WTC11 (cell line): ENCODE data around the gene NADK2.

Experiments used
- CTCF ChIP-seq: fragments of 200-600 bp; IDR thresholded peaks from 2 replicates; pipeline ENCODE4 v1.8.0; 2022; ENCODE audit warnings: antibody characterized with exemption
- FOXK1 ChIP-seq: sonication (generic); formaldehyde crosslinking; IDR thresholded peaks from 2 replicates; pipeline ENCODE4 v1.8.0; 2022; ENCODE audit warnings: mild to moderate bottlenecking, moderate library complexity, missing genetic modification reagents
- SP1 ChIP-seq: sonication (generic); formaldehyde crosslinking; conservative IDR thresholded peaks from 2 replicates; pipeline ENCODE4 v1.8.1; 2022; ENCODE audit warnings: missing genetic modification reagents
- TF ChIP-seq, protein P1 (sequence below): sonication (generic); formaldehyde crosslinking; IDR thresholded peaks from 2 replicates; pipeline ENCODE4 v1.8.0; 2022; ENCODE audit warnings: mild to moderate bottlenecking, missing genetic modification reagents

DNA sequence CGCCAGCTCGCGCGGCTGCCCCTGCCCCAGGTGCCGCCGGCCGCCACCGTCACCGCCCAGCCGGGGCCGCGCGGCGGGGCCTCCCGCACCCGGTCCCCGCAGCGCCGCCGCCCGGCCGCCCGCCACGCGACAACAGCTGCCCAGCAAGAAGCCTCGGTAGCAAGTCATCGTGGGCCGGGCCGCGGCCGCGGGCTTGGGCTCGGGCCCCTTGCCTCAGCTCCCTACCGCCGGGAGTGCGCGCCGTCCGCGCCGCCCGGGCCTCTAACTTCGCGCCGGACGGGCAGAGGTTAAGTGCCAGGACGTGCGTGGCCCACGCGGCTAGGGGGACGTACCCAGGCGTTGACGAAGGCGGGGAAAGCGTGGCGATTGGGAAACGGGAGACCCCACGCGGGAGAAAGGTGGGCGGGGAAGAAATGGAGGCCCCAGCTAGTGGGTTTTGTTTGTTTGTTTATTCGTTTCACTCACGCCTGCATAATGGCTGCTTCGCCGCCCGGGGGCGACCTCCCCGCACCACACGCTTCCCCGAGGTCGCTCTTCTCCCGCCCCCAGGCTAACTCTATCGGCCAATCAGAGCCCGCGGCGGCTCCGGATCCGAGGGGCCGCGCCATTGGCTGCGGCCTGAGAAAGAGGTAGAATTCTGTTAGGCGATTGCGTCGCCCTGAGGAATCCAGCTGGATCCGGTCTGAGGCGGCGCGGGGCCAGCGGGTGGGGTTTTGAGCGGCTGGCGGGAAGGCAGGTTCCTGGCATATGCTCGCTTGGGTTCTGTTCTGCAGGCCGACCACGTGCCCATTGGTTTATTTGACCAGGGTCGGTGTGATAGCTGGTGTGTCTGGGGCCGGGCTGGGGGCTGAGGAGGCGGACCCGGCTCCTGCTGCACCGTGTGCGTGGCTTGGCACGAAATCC is at the start of gene NADK2:
- peak; percentile 51 for TF ChIP-seq CTCF
- TF ChIP-seq, protein P1, sequence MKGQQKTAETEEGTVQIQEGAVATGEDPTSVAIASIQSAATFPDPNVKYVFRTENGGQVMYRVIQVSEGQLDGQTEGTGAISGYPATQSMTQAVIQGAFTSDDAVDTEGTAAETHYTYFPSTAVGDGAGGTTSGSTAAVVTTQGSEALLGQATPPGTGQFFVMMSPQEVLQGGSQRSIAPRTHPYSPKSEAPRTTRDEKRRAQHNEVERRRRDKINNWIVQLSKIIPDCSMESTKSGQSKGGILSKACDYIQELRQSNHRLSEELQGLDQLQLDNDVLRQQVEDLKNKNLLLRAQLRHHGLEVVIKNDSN (CRISPR knock-in tag), result peak; percentile 83
- TF ChIP-seq FOXK1, result peak; percentile 74
- TF ChIP-seq SP1 (CRISPR knock-in tag), result peak; percentile 74
